ENCODE measurements around the gene TMEM131L.
"Not testable (repeated sequence)": the region's sequence is repeated elsewhere in the genome, so short reads cannot be mapped to it uniquely, and the experiment has no call there.

TMEM131L gene

DNA sequence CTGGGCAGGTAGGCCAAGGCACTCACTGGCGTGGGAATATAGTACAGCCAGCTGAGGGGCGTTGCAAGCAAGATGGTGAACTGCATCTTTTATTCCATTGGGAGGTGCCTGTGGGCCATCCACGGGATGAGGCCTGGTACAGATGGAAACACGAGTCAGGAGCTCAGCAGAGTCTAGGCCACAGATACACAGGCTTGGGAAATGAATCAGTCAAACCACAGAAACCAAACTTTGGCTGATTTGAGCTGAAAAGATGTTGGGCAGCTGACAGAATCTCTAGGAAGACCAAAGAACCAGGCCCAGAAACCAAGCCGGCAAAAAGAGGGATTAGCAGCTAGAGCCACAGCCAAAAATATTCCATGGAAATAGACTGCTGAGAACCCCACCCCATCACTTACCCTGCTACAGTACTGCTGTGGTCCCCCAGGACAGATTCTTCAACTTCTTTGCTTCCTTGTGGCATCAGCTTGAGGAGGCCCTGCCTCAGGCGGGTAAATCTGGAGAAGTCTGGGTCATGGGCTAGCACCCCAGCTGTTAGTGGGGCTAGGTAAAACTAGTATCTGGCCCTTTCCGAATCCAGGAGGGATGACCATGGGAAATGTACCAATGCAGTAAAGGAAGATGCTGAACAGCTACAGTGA lies 75.4 kb downstream of the TMEM131L start:
- DNase-seq (ENCODE audit: low read depth, low spot score) = no peak

- DNase-seq (ENCODE audit: low read depth, low spot score) = no peak
These were observed 76.0 kb downstream of the TMEM131L start for GRCh38 chr4:153542131-153542530.

DNA sequence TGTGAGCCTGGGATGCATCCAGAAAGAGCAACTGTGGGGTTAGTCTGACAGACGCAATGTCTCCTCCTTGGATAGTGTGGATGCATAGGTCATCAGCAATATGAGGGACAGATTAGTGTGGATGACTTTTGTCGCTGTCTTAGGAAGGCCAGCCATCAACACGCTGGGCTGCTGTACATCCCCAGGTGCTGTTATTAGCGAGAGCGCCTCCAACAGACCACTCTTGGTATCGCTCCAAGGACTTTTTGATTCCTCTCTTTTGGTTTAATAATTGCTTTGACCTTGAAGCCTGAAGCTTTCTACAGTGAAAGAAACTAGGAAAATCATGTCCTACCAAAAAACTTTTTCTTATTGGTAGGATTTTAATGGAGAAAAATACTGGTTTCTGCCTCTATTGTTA lies 76.7 kb downstream of the TMEM131L start:
- DNase-seq (ENCODE audit: low read depth, low spot score) = no peak

- no peak for DNase-seq (ENCODE audit: low read depth, low spot score)
These were observed 77.2 kb downstream of the TMEM131L start for GRCh38 chr4:153543351-153543750.

DNA sequence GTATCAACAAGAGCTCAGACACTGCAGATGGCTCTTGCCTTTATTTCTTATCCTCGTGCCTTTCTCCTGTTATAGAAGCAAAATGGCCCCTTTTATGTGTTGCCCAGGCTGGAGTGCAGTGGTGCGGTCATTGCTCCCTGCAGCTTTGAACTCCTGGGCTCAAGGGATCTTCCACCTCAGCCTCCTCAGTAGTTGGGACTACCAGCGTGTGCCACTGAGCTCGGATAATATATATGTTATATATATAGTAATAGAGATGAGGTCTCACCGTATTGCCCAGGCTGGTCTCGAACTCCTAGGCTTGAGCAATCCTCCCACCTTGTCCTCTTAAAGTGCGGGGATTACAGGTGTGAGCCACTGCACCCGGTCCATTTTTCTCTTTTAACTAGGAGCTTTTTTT lies 79.7 kb downstream of the TMEM131L start:
- no peak for DNase-seq (ENCODE audit: low read depth, low spot score)

GRCh38 chr4:153546280-153546679 lies 80.1 kb downstream of the TMEM131L start:
- no peak for DNase-seq (ENCODE audit: low read depth, low spot score)

- DNase-seq (ENCODE audit: low read depth, low spot score) = no peak
These were observed 81.4 kb downstream of the TMEM131L start for GRCh38 chr4:153547520-153547919.

- DNase-seq (ENCODE audit: low read depth, low spot score) = not testable (repeated sequence)
These were observed 82.7 kb downstream of the TMEM131L start for GRCh38 chr4:153548907-153549306.

GRCh38 chr4:153549405-153549804 lies 83.2 kb downstream of the TMEM131L start:
- DNase-seq (ENCODE audit: low read depth, low spot score) = no peak

GRCh38 chr4:153553155-153553818 lies 87.1 kb downstream of the TMEM131L start:
- no peak for DNase-seq (ENCODE audit: low read depth, low spot score)

GRCh38 chr4:153553819-153554170 lies 87.6 kb downstream of the TMEM131L start:
- no peak for DNase-seq (ENCODE audit: low read depth, low spot score)

DNA sequence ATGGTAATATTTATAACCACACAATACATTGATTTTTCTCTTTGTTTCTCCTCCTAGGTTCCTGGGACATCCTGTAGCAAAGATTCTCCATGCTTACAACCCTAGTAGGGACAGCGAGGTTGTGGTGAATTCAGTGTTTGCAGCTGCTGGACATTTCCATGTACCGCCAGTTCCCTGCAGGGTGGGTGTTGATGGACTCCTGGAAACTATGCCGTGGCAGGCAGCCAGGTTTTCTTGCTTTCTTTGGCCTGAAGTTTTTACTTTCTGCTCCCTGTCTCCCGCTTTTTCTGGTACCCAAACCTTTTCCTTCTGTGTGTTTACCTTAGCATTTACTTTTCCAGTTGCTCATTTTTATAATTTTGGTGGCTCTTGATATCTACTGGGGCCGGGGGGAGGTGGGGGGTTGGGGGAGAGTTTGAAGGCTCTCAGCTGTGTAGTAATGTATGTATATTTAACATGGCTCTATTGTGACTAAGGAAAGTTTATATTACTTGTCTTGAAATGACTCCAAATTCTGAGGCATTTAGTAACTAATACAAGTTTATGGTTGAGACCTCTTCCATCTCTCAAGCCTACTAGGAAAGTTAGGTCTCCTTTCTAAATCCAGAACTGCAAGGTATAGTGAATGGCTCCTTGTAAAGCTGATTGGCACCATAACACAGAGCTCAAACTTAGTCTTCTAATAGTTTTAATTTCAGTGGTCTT lies 89.7 kb downstream of the TMEM131L start:
- peak; percentile 62 for DNase-seq (ENCODE audit: low read depth, low spot score)

- no peak for DNase-seq (ENCODE audit: low read depth, low spot score)
These were observed 90.3 kb downstream of the TMEM131L start for GRCh38 chr4:153556435-153556815.

GRCh38 chr4:153560908-153561307 lies 94.7 kb downstream of the TMEM131L start:
- DNase-seq (ENCODE audit: low read depth, low spot score) = no peak

GRCh38 chr4:153564630-153565525 lies 98.7 kb downstream of the TMEM131L start:
- no peak for DNase-seq (ENCODE audit: low read depth, low spot score)

GRCh38 chr4:153566631-153567150 lies 100.5 kb downstream of the TMEM131L start:
- no peak for DNase-seq (ENCODE audit: low read depth, low spot score)

- not testable (repeated sequence) for DNase-seq (ENCODE audit: low read depth, low spot score)
These were observed 101.5 kb downstream of the TMEM131L start for GRCh38 chr4:153567660-153568059.

- no peak for DNase-seq (ENCODE audit: low read depth, low spot score)
These were observed 104.2 kb downstream of the TMEM131L start for GRCh38 chr4:153570228-153570973.

DNA sequence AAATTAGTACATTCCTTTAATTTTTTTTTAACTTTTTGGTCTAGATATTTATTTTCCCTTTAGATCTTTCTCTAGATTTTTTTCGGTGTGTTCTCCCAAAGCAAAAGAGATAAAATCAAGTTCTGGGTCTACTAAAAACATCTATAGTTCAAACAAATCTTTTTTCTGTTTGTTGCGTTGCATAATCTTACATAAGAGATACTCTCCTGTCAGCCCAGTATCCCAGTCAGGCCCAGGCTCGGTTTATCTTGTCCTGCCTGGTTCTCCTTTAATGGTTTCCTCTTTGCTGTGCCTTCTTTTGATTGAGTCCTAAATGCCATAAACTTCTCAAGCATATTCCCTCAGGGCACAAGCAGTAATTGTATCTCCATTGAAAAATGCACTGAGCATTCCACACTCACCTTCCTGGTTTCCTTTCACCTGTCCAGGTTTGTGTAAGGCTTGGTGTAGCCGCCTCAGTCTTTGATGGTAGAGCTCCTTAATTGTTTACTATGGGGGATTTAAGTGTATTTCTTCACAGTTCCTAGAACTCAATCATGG lies 104.9 kb downstream of the TMEM131L start:
- DNase-seq (ENCODE audit: low read depth, low spot score) = no peak

DNA sequence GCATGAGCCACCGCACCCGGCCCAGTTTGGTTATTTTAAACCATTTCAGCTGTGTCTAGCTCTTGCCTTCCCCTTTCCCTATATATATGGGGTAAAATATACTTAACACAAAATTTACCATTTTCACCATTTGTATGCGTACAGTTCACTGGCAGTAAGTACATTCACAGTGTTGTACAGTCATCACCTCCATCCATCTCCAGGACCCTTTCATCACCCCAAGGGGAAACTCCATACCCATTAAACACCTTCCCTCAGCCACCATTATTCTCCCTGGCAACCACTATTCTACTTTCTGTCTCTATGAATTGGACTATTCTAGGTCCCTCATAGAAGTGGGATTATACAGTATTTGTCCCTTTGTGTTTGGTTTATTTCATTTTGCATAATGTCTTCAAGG lies 106.4 kb downstream of the TMEM131L start:
- no peak for DNase-seq (ENCODE audit: low read depth, low spot score)

DNA sequence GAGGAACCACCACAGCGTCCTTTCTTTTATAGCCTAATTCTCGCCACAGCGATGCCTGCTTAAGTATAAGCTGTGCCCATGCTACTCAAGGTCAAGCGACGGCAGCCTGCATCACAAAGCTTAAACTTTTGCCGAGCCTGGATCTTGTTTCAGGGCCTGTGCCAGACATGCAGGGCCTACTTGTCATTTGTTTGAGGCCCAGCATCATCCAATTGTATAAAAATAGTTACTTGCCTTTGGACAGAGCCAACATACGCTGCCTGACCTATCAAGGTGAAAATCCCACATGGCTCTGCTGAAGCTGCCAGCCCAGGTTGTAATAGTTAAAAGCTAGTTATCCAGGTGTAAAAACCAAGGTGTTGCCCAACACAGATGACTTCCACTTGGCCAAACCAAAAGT lies 107.1 kb downstream of the TMEM131L start:
- no peak for DNase-seq (ENCODE audit: low read depth, low spot score)

Data from brain pericyte (primary cell).